Calu3 (cell line): Measurements from ENCODE around the gene CSNK1G3. TPM values are rescaled to one million over a fixed set of nuclear protein-coding genes. Genes with fewer than 3 reads are reported as not detected.
A peak's percentile ranks its signal among the peaks of the same experiment; 100 is the strongest.
"Not testable (repeated sequence)": the region's sequence is repeated elsewhere in the genome, so short reads cannot be mapped to it uniquely, and the experiment has no call there.

Source experiments
- Bru-seq: library from RNA; stranded (reverse); fragments of 400-500 nt; gene quantifications from one replicate; lab custom pipeline; 2021; lab: Mats Ljungman, UMichigan
- BruChase-seq, 2 experiments: library from RNA; stranded (reverse); fragments of 400-500 nt; gene quantifications; one replicate each; lab custom pipeline; 2021; lab: Mats Ljungman, UMichigan
- BruUV-seq: library from RNA; stranded (reverse); fragments of 400-500 nt; replicated peaks from 2 replicates; lab custom pipeline; 2021; lab: Mats Ljungman, UMichigan
- CTCF ChIA-PET: fragments of 300-600 bp; sonication (Branson Sonifier 250); formaldehyde crosslinking; loops from one replicate; lab custom pipeline; 2022; ENCODE audit warnings: antibody characterized with exemption; lab: Charles Lee
- DNase-seq: peaks from one replicate; pipeline ENCODE4 v3.0.0; 2022
- H3K27ac Mint-ChIP-seq: one replicate; pipeline ENCODE4 v1.8.0; 2022; ENCODE audit warnings: mixed read lengths; ENCODE audit not compliant: unreplicated experiment
- H3K27me3 Mint-ChIP-seq: one replicate; pipeline ENCODE4 v1.8.0; 2022; ENCODE audit warnings: mixed read lengths; ENCODE audit not compliant: unreplicated experiment
- H3K36me3 Mint-ChIP-seq: one replicate; pipeline ENCODE4 v1.8.0; 2022; ENCODE audit warnings: mild to moderate bottlenecking, moderate library complexity, mixed read lengths; ENCODE audit not compliant: insufficient read depth, unreplicated experiment
- H3K4me1 Mint-ChIP-seq: one replicate; pipeline ENCODE4 v1.8.0; 2022; ENCODE audit warnings: mild to moderate bottlenecking, low read depth, mixed read lengths; ENCODE audit not compliant: unreplicated experiment
- H3K4me3 Mint-ChIP-seq: one replicate; pipeline ENCODE4 v1.8.0; 2022; ENCODE audit warnings: mild to moderate bottlenecking, low read depth, moderate library complexity, mixed read lengths; ENCODE audit not compliant: unreplicated experiment
- H3K9me3 Mint-ChIP-seq: one replicate; pipeline ENCODE4 v1.8.0; 2022; ENCODE audit warnings: low read depth, mixed read lengths; ENCODE audit not compliant: unreplicated experiment
- intact Hi-C: fragments of 100-400 bp; cut with micrococcal nuclease; formaldehyde crosslinking; loops from one replicate; pipeline ENCODE4 v1.10.0; 2022; ENCODE audit not compliant: unreplicated experiment
- long read RNA-seq: library from polyadenylated mRNA; stranded (forward); transcript quantifications from one replicate; pipeline ENCODE4 v2.0.0, GENCODE V29; 2022
- total RNA-seq: library from RNA; stranded (reverse); gene quantifications from 2 replicates; pipeline ENCODE4 v1.2.3, GENCODE V29; 2022
- TF ChIP-seq, protein P1 (sequence below): fragments of 200-600 bp; IDR thresholded peaks from one replicate; pipeline ENCODE4 v1.8.0; 2022; ENCODE audit warnings: antibody characterized with exemption; ENCODE audit not compliant: unreplicated experiment

The CSNK1G3 gene
- total RNA-seq (48.2 and 57.5 TPM in 2 replicates), Bru-seq, nascent RNA (percentile 89 among the genes with signal in this experiment), BruChase-seq, experiment 1, labeled RNA remaining after a 6-hour chase (percentile 74 among the genes with signal in this experiment), BruChase-seq, experiment 2, labeled RNA remaining after a 2-hour chase (percentile 78 among the genes with signal in this experiment)
- long read RNA-seq, full-length matches to known transcripts: 3 of 23 reads
- long read RNA-seq, partial matches to known transcripts: 1 of 23 reads
- long read RNA-seq, other reads (novel, unspliced or antisense): 19 of 23 reads

DNA sequence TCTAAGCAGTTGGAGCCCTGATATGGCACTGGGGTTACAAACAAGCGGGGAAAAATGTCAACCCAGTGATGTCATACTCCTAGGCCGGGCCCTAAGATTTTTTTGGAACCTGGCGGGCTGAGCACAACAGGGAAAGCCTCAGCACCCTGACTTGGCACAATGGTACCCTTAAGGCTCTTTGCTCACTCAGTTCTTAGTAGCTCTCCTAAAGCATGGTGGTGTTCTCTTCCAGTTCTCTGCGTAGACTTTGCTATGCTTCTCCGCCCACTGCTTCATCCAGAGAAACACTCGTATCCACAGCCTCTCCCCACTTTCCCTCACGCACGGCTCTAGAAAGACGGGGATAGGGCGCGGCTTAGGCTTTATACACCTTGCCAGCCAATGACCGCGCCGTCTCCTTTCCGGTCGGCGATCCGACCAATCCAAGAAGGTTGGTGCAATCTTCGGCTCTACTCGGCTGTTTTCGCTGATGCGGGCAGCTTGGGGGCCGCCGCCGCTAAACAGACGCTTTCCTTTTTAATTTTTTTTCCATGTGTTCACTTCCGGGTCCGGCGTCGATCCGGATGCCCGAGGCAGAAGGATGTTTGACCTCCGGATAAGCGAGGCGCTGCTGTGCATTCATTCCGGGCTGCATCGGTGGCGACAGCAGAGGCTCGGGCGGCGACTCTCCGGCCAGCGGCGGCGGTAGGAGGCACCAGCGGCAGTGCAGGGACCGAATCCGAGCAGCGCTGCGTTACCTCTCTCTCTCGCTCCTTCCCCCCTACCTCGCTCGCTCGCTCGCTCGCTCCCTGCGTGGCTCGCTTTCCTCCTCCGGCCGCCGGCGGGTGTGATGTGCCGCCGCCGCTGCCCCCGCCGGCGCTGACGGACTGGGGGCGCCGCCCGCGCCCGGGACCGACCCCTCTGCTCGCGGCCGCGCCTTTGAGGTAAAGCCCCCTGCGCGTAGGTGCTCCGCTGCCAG lies at the start of gene CSNK1G3:
Gene CSNK1G3, plus strand, starts transcription at position 530 of the 958 bp plus-strand sequence. CDS start 33,487 bp downstream, outside the sequence.
- H3K27ac Mint-ChIP-seq: peak within 1 kb of the TSS; percentile 99
- CTCF ChIA-PET: interaction anchor here (0.5 to 1.3 kb wide), 3 partner anchors 71 to 862 kb away, joined by 3 to 10 read pairs (median 5); partner anchors contain the start of gene CEP120
- H3K27me3 Mint-ChIP-seq: no peaks in the 10 kb centered on the region
- peaks cover 52% of the 10 kb centered on the region for H3K4me1 Mint-ChIP-seq
- intact Hi-C loops: loop anchor here (2.0 kb wide), 1 partner anchor 89 kb away; the partner anchor contains the start of gene CEP120
- TF ChIP-seq, protein P1, sequence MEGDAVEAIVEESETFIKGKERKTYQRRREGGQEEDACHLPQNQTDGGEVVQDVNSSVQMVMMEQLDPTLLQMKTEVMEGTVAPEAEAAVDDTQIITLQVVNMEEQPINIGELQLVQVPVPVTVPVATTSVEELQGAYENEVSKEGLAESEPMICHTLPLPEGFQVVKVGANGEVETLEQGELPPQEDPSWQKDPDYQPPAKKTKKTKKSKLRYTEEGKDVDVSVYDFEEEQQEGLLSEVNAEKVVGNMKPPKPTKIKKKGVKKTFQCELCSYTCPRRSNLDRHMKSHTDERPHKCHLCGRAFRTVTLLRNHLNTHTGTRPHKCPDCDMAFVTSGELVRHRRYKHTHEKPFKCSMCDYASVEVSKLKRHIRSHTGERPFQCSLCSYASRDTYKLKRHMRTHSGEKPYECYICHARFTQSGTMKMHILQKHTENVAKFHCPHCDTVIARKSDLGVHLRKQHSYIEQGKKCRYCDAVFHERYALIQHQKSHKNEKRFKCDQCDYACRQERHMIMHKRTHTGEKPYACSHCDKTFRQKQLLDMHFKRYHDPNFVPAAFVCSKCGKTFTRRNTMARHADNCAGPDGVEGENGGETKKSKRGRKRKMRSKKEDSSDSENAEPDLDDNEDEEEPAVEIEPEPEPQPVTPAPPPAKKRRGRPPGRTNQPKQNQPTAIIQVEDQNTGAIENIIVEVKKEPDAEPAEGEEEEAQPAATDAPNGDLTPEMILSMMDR: no peak
- H3K4me3 Mint-ChIP-seq: peak within 1 kb of the TSS; percentile 89
- BruUV-seq: no TSS peak
- peak; percentile 96 for DNase-seq
- peaks cover 31% of the 10 kb centered on the region for H3K36me3 Mint-ChIP-seq
- H3K9me3 Mint-ChIP-seq: no peaks in the 10 kb centered on the region

DNA sequence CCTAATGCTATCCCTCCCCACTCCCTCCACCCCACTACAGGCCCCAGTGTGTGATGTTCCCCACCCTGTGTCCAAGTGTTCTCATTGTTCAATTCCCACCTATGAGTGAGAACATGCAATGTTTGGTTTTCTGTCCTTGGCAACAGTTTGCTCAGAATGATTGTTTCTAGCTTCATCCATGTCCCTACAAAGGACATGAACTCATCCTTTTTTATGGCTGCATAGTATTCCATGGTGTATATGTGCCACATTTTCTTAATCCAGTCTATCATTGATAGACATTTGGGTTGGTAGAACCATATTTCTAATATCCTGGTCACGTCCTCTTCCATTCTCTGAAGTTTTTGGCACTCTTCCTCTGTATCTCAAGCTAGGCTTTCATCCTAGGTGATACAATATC lies 45.1 kb upstream of the CSNK1G3 start:
- intact Hi-C loops, BruUV-seq, H3K27ac Mint-ChIP-seq, CTCF ChIA-PET, H3K36me3 Mint-ChIP-seq, H3K27me3 Mint-ChIP-seq, H3K9me3 Mint-ChIP-seq, H3K4me3 Mint-ChIP-seq, H3K4me1 Mint-ChIP-seq, DNase-seq: not testable (repeated sequence)

DNA sequence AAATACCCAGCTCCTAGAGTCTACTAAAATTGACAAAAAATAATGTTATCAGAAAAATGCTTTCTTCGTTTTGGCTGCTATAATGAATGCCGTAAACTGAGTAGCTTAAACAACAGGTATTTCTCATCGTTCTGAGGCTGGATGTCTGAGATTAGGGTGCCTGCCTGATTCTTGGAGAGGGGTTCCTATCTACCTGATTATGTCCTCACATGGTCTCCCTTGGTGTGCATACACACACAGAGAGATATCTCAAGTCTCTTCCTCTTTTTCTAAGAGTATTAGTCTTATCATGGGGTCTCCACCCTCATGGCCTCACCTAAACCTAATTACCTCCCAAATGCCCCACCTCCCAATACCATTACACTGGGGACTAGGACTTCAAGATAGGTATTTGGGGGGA lies 40.6 kb upstream of the CSNK1G3 start:
- CTCF ChIA-PET: no interaction called here
- intact Hi-C loops: no loop called here

DNA sequence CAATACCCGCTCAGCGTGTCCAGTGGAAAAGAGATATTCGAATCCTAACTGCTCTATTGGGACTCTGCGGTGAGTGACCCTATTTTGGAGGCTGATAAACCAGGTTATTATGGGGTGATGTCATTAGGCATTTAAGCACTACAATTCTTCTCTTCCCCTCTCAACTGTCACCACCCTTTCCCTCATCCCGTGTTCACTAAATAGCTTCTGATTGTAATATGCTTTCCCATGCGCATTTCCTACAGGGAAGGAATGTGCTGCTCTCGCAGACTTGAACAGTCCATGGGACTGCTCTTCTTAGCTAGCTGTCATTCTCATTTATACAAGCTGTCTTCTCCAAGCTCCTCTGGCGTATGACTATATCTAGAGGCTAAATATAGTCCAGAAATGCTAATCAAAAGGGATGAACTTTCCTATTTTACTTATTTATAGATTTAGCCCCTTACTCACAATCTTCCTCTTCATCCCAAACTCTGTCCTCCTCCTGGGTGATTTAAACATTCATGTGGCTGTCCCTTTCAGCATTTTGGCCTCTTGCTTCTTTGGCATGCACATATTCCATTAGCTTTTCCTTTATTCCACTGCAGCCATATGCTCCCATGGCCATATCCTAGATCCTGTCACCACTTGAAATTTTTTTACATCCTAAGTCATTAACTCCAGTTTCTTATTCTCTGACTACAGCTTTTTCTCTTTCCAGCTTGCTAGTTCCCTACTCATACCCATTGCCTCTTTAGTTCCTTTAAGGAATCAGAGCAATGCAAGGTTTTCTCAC lies 39.6 kb upstream of the CSNK1G3 start:
- Mint-ChIP-seq H3K36me3 (no peaks in the 10 kb centered on the region), H3K4me1 (no peaks in the 10 kb centered on the region), H3K9me3 (peaks cover 3% of the 10 kb centered on the region), H3K27ac (no peak overlapping the region), H3K4me3 (no peak overlapping the region), H3K27me3 (no peaks in the 10 kb centered on the region)
- CTCF ChIA-PET: no interaction called here
- intact Hi-C loops: no loop called here
- no peak for DNase-seq
- TF ChIP-seq, protein P1: no peak
- no TSS peak for BruUV-seq

More for the DNA sequence above, 40.6 kb upstream of the CSNK1G3 start:
- Mint-ChIP-seq H3K27ac (no peak overlapping the region), H3K4me3 (no peak overlapping the region), H3K27me3 (no peaks in the 10 kb centered on the region), H3K36me3 (no peaks in the 10 kb centered on the region), H3K9me3 (peaks cover 7% of the 10 kb centered on the region), H3K4me1 (no peaks in the 10 kb centered on the region)
- no TSS peak for BruUV-seq
- TF ChIP-seq, protein P1: no peak
- no peak for DNase-seq
